PC-3 (cell line): ENCODE results near the gene MIB2. TPM values are rescaled to one million over a fixed set of nuclear protein-coding genes. Genes with fewer than 3 reads are reported as not detected.
A peak's percentile ranks its signal among the peaks of the same experiment; 100 is the strongest.

Experiments used
- ATAC-seq: fragments of 200-7000 bp; cut with Tn5 transposase; 2 replicates; pipeline ENCODE4 v1.9.1; 2020; ENCODE audit warnings: mild to moderate bottlenecking, moderate library complexity
- BruUV-seq: library from RNA; stranded (reverse); fragments of 400-500 nt; replicated peaks from 2 replicates; lab custom pipeline; 2021; lab: Mats Ljungman, UMichigan
- CTCF ChIA-PET: fragments of 300-600 bp; sonication (Branson Sonifier 250); formaldehyde crosslinking; loops from one replicate; lab custom pipeline; 2022; ENCODE audit warnings: antibody characterized with exemption; lab: Charles Lee
- POLR2A ChIA-PET: fragments of 300-600 bp; sonication (Branson Sonifier 250); formaldehyde crosslinking; loops from one replicate; lab custom pipeline; 2022; ENCODE audit warnings: antibody characterized with exemption; ENCODE audit not compliant: unreplicated experiment; lab: Charles Lee
- DNase-seq: peaks from one replicate; pipeline ENCODE4 v3.0.0-alpha.2; 2015
- H2AFZ ChIP-seq: fragments of 300-600 bp; sonication (generic); 2 replicates; pipeline ENCODE4 v1.6.0; 2016; ENCODE audit warnings: antibody characterized with exemption, low read length
- H3F3A ChIP-seq: fragments of 300-600 bp; sonication (generic); one replicate; pipeline ENCODE4 v1.6.0; 2017; ENCODE audit warnings: antibody characterized with exemption, low read length, control low read depth, mild to moderate bottlenecking; ENCODE audit not compliant: unreplicated experiment
- H3K27ac ChIP-seq: fragments of 300-600 bp; sonication (generic); 2 replicates; pipeline ENCODE4 v1.5.1; 2016; ENCODE audit warnings: mild to moderate bottlenecking, low read length
- H3K27me3 ChIP-seq: fragments of 300-600 bp; sonication (generic); 2 replicates; pipeline ENCODE4 v1.6.1; 2016; ENCODE audit warnings: low read length, mixed read lengths
- H3K36me3 ChIP-seq: fragments of 300-600 bp; sonication (generic); 2 replicates; pipeline ENCODE4 v1.6.1; 2016; ENCODE audit warnings: low read depth, mixed run types, low read length, mixed read lengths
- H3K4me1 ChIP-seq: fragments of 300-600 bp; sonication (generic); 2 replicates; pipeline ENCODE4 v1.5.1; 2016; ENCODE audit warnings: low read length; ENCODE audit not compliant: insufficient read depth
- H3K4me2 ChIP-seq: fragments of 300-600 bp; sonication (generic); 2 replicates; pipeline ENCODE4 v1.6.0; 2016; ENCODE audit warnings: low read length
- H3K4me3 ChIP-seq: fragments of 300-600 bp; sonication (generic); 2 replicates; pipeline ENCODE4 v1.5.1; 2016; ENCODE audit warnings: mild to moderate bottlenecking, low read length, mixed read lengths
- H3K79me2 ChIP-seq: fragments of 300-600 bp; sonication (generic); 2 replicates; pipeline ENCODE4 v1.6.1; 2017; ENCODE audit warnings: low read length, mixed read lengths
- H3K9ac ChIP-seq: fragments of 300-600 bp; sonication (generic); 2 replicates; pipeline ENCODE4 v1.6.0; 2016; ENCODE audit warnings: mild to moderate bottlenecking, low read length
- H3K9me2 ChIP-seq: fragments of 300-600 bp; sonication (generic); replicated peaks from 2 replicates; pipeline ENCODE4 v1.6.1; 2016; ENCODE audit warnings: mixed run types, low read length, mixed read lengths
- H3K9me3 ChIP-seq: fragments of 300-600 bp; sonication (generic); 2 replicates; pipeline ENCODE4 v1.6.1; 2016; ENCODE audit warnings: low read length, mixed read lengths
- H4K20me1 ChIP-seq: fragments of 300-600 bp; sonication (generic); 2 replicates; pipeline ENCODE4 v1.6.1; 2016; ENCODE audit warnings: low read length, mixed read lengths
- EZH2 ChIP-seq: fragments of 300-600 bp; sonication (generic); IDR thresholded peaks from one replicate; pipeline ENCODE4 v1.6.1; 2017; ENCODE audit warnings: antibody characterized with exemption, mild to moderate bottlenecking, low read length; ENCODE audit not compliant: unreplicated experiment
- EZH2phosphoT487 ChIP-seq: fragments of 300-600 bp; sonication (generic); IDR thresholded peaks from 2 replicates; pipeline ENCODE4 v1.6.1; 2018; ENCODE audit warnings: mild to moderate bottlenecking, antibody characterized with exemption, low read length, borderline replicate concordance
- intact Hi-C: fragments of 100-400 bp; cut with micrococcal nuclease; formaldehyde crosslinking; loops from 2 replicates; pipeline ENCODE4 v1.9.0; 2023
- total RNA-seq: library from RNA; depleted of rRNA; stranded (reverse); fragments of >200 nt; gene quantifications from 2 replicates; pipeline ENCODE4 v1.2.3, GENCODE V29; 2014
- TF ChIP-seq, protein P1 (sequence below): fragments of 300-600 bp; sonication (generic); conservative IDR thresholded peaks from 2 replicates; pipeline ENCODE4 v1.5.1; 2017; ENCODE audit warnings: antibody characterized with exemption, low read depth, mild to moderate bottlenecking, low read length

Gene MIB2
- total RNA-seq, 1 experiment from 2014 or later: 164 TPM

DNA sequence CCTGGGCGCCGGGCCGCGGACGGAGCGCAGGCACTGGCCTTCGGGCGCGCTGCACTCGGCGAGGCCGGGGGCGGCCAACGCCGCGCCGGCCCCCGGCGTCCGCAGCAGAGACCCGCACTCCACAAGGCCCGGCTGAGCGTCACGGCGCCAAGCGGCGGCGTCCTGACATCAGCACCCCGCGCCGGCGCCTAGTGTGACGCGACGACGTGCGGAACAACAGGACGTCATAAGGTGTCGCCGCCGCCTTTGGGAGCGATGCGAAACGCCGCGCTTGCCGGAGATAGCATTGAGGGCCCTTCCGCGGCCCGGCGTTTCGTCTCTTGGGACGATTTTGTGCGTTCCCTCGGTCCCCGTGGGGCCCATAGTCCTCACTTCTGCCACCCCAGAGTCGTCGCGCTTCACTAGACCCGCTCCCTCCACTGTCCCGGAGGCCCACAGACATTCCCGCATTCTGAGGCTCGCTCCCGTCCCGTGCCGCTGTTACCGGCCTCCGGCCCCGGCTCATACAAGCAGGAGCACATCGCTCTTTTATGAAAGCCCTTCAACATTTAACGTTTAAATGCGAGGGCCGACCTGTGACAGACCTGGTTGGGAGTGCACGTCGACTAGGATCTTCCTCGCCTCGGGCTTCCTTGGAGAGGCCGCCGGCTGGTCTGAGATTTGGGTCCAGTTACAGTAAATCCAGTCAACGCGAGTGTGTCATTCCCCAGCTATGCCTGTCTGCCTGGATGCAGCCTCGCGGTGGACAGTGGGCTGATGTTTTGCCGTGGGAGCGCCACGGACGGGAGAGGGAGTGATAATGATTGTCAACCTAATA is 40.4 kb upstream of the MIB2 start, which contains the start of gene SSU72:
SSU72 (minus strand) TSS at position 143 of the 817 bp plus-strand sequence. CDS start 306 bp downstream, outside the sequence.
- peaks cover 9% of the 10 kb centered on the region for H4K20me1 ChIP-seq
- peak; percentile 98 for DNase-seq
- intact Hi-C loops: no loop called here
- ATAC-seq: peak; percentile 78
- peak within 1 kb of the TSS; percentile 100 for H3K9ac ChIP-seq
- ChIA-PET CTCF (no interaction called here), POLR2A (interaction anchor here (0.7 kb wide), 1 partner anchor 459 kb away, joined by 4 read pairs; the partner anchor contains the start of gene C1orf159)
- peak within 1 kb of the TSS; percentile 88 for H2AFZ ChIP-seq
- no peaks in the 10 kb centered on the region for H3F3A ChIP-seq
- TF ChIP-seq, protein P1, sequence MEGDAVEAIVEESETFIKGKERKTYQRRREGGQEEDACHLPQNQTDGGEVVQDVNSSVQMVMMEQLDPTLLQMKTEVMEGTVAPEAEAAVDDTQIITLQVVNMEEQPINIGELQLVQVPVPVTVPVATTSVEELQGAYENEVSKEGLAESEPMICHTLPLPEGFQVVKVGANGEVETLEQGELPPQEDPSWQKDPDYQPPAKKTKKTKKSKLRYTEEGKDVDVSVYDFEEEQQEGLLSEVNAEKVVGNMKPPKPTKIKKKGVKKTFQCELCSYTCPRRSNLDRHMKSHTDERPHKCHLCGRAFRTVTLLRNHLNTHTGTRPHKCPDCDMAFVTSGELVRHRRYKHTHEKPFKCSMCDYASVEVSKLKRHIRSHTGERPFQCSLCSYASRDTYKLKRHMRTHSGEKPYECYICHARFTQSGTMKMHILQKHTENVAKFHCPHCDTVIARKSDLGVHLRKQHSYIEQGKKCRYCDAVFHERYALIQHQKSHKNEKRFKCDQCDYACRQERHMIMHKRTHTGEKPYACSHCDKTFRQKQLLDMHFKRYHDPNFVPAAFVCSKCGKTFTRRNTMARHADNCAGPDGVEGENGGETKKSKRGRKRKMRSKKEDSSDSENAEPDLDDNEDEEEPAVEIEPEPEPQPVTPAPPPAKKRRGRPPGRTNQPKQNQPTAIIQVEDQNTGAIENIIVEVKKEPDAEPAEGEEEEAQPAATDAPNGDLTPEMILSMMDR: no peak
- TF ChIP-seq EZH2phosphoT487: no peak
- no peak for TF ChIP-seq EZH2
- peak within 1 kb of the TSS; percentile 83 for H3K27ac ChIP-seq
- H3K4me1 ChIP-seq: peaks cover 17% of the 10 kb centered on the region
- H3K79me2 ChIP-seq: peaks cover 52% of the 10 kb centered on the region
- H3K36me3 ChIP-seq: peaks cover 16% of the 10 kb centered on the region; the same call in 1 of the 2 replicates
- H3K9me2 ChIP-seq: no peaks in the 10 kb centered on the region
- H3K9me3 ChIP-seq: no peaks in the 10 kb centered on the region
- TSS peak; percentile 95 for BruUV-seq
- peak within 1 kb of the TSS; percentile 94 for H3K4me3 ChIP-seq
- H3K27me3 ChIP-seq: no peaks in the 10 kb centered on the region
- H3K4me2 ChIP-seq: peak within 1 kb of the TSS; percentile 96

DNA sequence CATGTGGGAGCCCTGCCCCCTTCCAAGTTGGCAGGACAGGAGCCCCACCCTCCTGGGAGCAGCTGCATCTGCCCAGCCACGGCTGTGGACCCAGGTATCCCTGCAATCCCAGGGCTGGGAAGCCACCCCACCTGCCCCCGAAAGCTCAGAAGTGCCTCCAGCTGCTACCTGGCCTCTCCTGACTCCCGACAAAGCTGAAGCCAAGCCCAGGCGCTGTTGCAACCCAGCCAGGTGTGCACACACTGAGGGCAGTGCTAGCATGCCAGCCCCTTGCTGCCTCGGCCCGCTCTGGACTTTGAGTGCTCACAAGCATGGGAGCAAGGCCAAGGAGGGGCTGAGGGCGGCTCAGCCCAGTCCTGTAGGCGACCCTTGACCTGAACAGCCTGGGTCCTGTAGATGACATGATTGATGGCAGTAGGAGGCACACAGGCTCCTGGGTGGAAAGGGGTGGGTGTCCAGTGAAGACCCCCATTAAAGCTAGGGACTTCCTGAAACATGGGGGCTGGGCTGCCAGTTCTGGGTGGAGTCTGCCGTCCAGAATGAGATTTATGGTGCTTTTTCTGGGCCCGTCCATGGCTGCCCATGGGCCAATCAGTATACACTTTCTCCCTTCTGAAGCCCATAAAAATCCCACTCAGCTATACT is 37.8 kb upstream of the MIB2 start:
- peaks cover 4% of the 10 kb centered on the region; the same call in 1 of the 2 replicates for H3K36me3 ChIP-seq
- no peaks in the 10 kb centered on the region for H4K20me1 ChIP-seq
- no peak overlapping the region for H3K27ac ChIP-seq
- TF ChIP-seq, protein P1: no peak
- TF ChIP-seq EZH2phosphoT487: no peak
- TF ChIP-seq EZH2: no peak
- peaks cover 26% of the 10 kb centered on the region for H3K79me2 ChIP-seq
- DNase-seq: no peak
- no peak overlapping the region for H3K4me2 ChIP-seq
- CTCF ChIA-PET: no interaction called here
- no peaks in the 10 kb centered on the region for H3K9me3 ChIP-seq
- H3K4me1 ChIP-seq: peaks cover 16% of the 10 kb centered on the region
- H3F3A ChIP-seq: no peaks in the 10 kb centered on the region
- H3K4me3 ChIP-seq: no peak overlapping the region
- intact Hi-C loops: no loop called here
- POLR2A ChIA-PET: no interaction called here
- no TSS peak for BruUV-seq
- H3K9me2 ChIP-seq: no peaks in the 10 kb centered on the region
- H3K27me3 ChIP-seq: peaks cover 4% of the 10 kb centered on the region; the same call in 1 of the 2 replicates
- no peak overlapping the region for H3K9ac ChIP-seq
- H2AFZ ChIP-seq: no peak overlapping the region
- ATAC-seq: no peak
